Activated CD4-positive, alpha-beta T cell treated with anti-CD3 and anti-CD28 coated beads for 1 hour (primary cell): ENCODE results near the gene LIPG.

Experiments
- DNase-seq: peaks from one replicate; pipeline ENCODE4 v3.0.0-alpha.2; 2020

LIPG gene

DNA sequence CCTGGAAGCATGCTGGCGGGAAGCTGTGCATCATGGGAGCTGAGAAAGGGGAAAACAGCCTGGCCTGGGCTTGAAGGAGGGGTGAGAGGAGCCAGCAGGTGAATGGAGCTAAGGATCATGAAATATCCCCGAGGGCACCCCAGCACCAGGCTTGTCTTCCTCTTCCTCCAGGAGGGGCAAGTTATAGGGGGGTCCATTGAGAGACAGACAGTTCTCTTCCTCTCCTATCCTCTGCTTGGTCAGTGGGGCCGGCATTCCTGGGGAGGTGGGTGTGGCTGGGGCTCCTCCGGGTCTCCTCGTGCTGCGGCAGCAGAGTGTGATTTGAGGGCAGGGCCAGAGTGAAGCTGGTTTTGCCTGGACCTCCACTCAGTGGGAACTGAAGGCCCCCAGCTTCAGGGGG lies 78.9 kb downstream of the LIPG start:
- no peak for DNase-seq

DNA sequence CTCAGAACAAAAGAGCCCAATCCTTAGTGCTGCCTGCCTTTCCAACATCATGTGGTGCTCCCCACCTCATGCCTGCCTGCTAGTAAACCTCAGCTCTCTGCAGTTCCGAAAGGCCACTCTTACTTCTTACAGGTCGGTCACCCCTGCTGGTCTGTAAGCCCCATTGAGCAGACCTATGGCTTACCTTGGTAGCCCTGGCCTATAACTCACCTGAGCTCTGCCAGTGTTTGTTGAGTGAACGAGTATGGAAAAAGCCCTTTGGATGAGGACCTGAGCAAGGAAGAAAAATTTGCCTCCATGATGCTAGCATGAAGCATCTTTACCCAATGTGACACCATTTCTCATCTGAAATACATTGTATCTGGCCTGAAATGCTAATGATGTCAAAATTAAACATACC lies 83.3 kb downstream of the LIPG start:
- no peak for DNase-seq

DNA sequence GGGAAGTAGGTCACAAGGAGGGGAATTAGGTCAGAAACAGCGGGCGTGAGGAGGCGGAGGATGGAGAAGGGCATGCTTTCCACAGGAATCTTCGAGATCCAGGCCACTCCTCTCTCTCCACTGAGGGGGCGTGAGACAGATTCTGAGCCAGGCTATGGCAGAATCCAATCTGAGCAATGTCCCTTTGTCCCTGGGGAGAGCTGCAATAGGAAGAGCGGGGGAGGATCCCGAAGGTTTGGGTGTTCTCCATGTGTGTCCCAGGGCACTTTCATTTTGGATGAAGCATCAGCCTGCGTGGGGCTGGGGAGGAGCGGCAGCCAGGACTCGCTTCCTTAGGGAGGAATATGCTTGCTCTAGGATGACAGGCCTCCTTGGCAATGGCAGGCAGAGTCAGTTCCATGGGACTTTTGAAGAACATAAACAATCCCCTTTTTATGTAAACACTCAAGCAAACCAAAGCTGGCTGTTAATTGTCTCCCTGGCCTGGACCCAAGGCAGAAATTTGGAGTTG lies 84.0 kb downstream of the LIPG start:
- DNase-seq, result no peak

DNA sequence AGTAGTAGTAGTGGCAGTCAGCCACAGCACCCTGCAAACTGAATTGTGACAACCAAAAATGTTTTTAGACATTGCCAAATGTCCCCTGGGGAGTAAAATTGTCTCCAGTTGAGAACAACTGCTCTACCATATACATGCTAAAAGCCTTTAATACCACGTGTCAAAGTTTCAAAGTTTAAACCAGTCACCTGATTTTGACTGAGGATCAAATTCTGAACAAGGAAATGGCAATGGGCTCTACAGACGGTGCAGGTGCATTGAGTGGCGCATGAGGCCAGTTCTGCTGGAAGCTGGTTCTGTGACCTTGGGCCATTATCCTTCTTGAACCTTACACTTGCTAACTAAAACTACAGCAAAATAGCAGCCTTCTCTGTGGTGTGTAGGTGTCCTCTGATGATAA lies 85.0 kb downstream of the LIPG start:
- no peak for DNase-seq

DNA sequence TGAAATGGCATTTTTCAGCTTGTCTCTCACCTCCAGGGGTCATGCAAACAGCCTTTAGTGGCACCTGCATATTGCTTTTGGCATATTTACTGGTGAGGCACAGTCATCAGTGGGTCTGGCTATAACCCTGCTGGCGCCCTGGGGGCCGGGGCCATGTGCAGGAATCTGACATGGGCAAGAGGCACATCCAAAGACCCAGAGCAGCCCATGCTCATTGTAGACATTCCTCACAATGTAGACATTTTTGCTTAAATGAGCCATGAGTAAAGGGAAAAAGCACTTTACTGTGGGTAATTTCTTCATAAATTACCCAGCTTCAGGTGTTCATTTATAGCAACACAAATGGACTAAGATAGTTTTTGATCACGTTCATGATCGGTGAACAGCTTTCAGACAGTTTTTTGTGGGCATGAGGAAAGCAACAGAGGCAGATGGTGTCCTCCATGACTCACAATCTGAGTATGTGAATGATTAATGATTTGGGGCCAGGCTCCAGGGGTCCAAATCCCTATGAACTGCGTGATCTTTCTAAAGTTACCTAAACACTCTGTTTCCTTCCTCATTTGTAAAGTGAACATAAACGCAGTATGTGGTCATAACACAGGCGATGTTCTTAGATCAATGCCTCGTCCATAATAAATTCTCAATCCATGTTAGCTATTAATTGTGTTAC lies 85.8 kb downstream of the LIPG start:
- DNase-seq, result no peak

DNA sequence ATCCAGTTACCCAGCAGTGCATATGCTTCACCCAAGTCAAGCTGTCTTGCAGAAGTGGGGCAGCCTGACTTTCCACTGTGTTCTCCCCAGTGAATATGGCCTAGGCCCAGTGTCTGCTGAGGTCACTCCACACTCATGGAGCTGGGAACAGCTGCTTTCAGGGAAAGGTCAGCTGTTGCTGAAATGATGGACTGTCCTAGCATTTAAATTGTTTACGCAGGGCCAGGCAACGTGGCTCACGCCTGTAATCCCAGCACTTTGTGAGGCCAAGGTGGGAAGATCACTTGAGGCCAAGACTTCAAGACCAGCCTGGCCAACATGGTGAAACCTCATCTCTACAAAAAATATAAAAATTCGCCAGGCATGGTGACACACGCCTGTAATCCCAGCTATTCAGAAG lies 86.5 kb downstream of the LIPG start:
- no peak for DNase-seq
